Measurements from ENCODE around the gene APLP2. TPM values are rescaled to one million over a fixed set of nuclear protein-coding genes. Genes with fewer than 3 reads are reported as not detected.

Gene APLP2
- total and polyA plus RNA-seq, 2 of the 4 experiments (the other 2 are of a cell fraction) = 127 to 235 TPM

DNA sequence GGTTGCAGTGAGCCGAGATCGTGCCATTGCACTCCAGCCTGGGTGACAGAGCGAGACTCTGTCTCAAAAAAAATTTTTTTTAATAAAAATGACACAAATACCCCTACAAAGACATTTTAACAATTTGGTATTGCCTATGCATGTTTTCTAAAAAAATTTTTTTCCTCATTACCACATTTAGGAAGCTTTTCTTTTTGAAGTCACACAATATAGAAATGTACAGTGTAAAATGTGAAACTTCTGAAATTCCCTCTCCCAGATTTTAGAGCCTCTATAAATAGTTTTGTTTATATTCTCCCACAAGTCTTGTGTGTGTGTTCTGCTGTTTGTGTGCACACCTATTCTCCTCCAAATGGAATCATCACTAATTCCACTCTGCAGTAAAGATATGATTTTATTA is 97.5 kb downstream of the APLP2 start:
- intact Hi-C loops (cut with micrococcal nuclease) = no loop called here
- no peak for TF ChIP-seq FOS (IDR thresholded peaks at IDR 0.05; ENCODE audit: low read depth, low read length)
- TF ChIP-seq MAFK (IDR thresholded peaks at IDR 0.05; ENCODE audit: low read depth, low read length) = no peak
- no peak for TF ChIP-seq NFE2L2 (IDR thresholded peaks at IDR 0.05; ENCODE audit: low read depth, low read length)
- TF ChIP-seq RCOR1 (IDR thresholded peaks at IDR 0.05; ENCODE audit: insufficient replicate concordance, low read length) = no peak
- TF ChIP-seq MXI1 (IDR thresholded peaks at IDR 0.05; ENCODE audit: borderline replicate concordance, low read depth, low read length) = no peak
- TF ChIP-seq BHLHE40 (IDR thresholded peaks at IDR 0.05; ENCODE audit: low read depth, low read length) = no peak
- TF ChIP-seq POLR2A (IDR thresholded peaks at IDR 0.05; ENCODE audit: low read depth, low read length) = no peak
- no peak for TF ChIP-seq CHD1 (IDR thresholded peaks at IDR 0.05; ENCODE audit: low read depth, low read length)
- no peak for TF ChIP-seq CTCF (conservative IDR thresholded peaks at IDR 0.05; ENCODE audit: low read depth, low read length)
- TF ChIP-seq, protein P1, sequence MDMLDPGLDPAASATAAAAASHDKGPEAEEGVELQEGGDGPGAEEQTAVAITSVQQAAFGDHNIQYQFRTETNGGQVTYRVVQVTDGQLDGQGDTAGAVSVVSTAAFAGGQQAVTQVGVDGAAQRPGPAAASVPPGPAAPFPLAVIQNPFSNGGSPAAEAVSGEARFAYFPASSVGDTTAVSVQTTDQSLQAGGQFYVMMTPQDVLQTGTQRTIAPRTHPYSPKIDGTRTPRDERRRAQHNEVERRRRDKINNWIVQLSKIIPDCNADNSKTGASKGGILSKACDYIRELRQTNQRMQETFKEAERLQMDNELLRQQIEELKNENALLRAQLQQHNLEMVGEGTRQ (IDR thresholded peaks at IDR 0.05; ENCODE audit: low read depth, low read length) = no peak
- TF ChIP-seq RAD21 (IDR thresholded peaks at IDR 0.05; ENCODE audit: low read length) = no peak
- TF ChIP-seq CEBPB (IDR thresholded peaks at IDR 0.05; ENCODE audit: low read depth, low read length) = no peak
- no CpG with 5 or more reads among the region's 3 CpGs for WGBS, 2 experiments (ENCODE audit: extremely low coverage in 2 of 2, insufficient read length in 1 of 2)

More for the DNA sequence above, 97.5 kb downstream of the APLP2 start:
- ChIA-PET CTCF (interaction anchor here (0.6 to 0.8 kb wide), 2 partner anchors 282 to 518 kb away, joined by 3 to 6 read pairs; no protein-coding TSS in a partner anchor), POLR2A (ENCODE audit: unreplicated experiment) (no interaction called here)
- no peak overlapping the region for H2AFZ ChIP-seq (replicated peaks; ENCODE audit: low read length, poor library complexity)
- no peak overlapping the region for H3K56ac ChIP-seq (ENCODE audit: extremely low read depth, insufficient read depth, low read length)
- H4K20me1 ChIP-seq (ENCODE audit: insufficient read depth, low read length) = no peaks in the 10 kb centered on the region
- no peak overlapping the region for H2AK9ac ChIP-seq (replicated peaks; ENCODE audit: low read depth, low read length, poor library complexity)
- H2BK15ac ChIP-seq (ENCODE audit: low read depth, low read length) = no peak overlapping the region
- BruUV-seq (replicated peaks) = no TSS peak
- H2BK120ac ChIP-seq (ENCODE audit: low read depth, low read length) = no peak overlapping the region
- H3K14ac ChIP-seq (replicated peaks; ENCODE audit: low read depth, low read length) = no peak overlapping the region
- no peak for ATAC-seq (ENCODE audit: low read depth)
- H3K4me1 ChIP-seq (ENCODE audit: control insufficient read depth, insufficient read depth, low read length) = peaks cover 4% of the 10 kb centered on the region
- H3K18ac ChIP-seq (ENCODE audit: low read depth, low read length) = no peak overlapping the region
- H4K5ac ChIP-seq (ENCODE audit: low read depth, low read length) = no peak overlapping the region
- peaks cover 11% of the 10 kb centered on the region for H3K27me3 ChIP-seq (ENCODE audit: control insufficient read depth, insufficient read depth, low read length)
- no peak overlapping the region for H3K4me3 ChIP-seq (ENCODE audit: insufficient read depth, low read depth, low read length)
- no peaks in the 10 kb centered on the region for H3K79me1 ChIP-seq (ENCODE audit: low read depth in 1 of 2, low read length in 2 of 2)
- H3K4ac ChIP-seq (ENCODE audit: low read depth, low read length) = no peak overlapping the region
- dilution Hi-C loops (cut with HindIII; ENCODE audit: low sequenced_read_pairs, unreplicated experiment) = no loop called here
- H2BK5ac ChIP-seq (ENCODE audit: low read depth, low read length, poor library complexity, severe bottlenecking) = no peak overlapping the region
- H2AK5ac ChIP-seq (ENCODE audit: low read depth, low read length) = no peak overlapping the region
- H3K27ac ChIP-seq (ENCODE audit: insufficient read depth, low read length) = no peak overlapping the region
- no peaks in the 10 kb centered on the region for H3K36me3 ChIP-seq (ENCODE audit: control insufficient read depth, insufficient read depth, low read length)
- no peak overlapping the region for H3K23ac ChIP-seq (ENCODE audit: low read depth, low read length)
- H3K9me3 ChIP-seq (ENCODE audit: control insufficient read depth, insufficient read depth, low read length) = no peaks in the 10 kb centered on the region
- DNase-seq = no peak
- no peak overlapping the region for H4K8ac ChIP-seq (ENCODE audit: low read depth in 2 of 2, low read length in 2 of 2)
- in situ Hi-C loops (cut with MboI; ENCODE audit: low sequenced_read_pairs) = no loop called here
- H4K91ac ChIP-seq (ENCODE audit: insufficient read depth, low read depth, low read length) = no peak overlapping the region
- H3K9ac ChIP-seq (ENCODE audit: low read depth, low read length) = no peak overlapping the region
- H3K9me1 ChIP-seq (ENCODE audit: insufficient read depth, low read length) = peaks cover 8% of the 10 kb centered on the region
- H3K4me2 ChIP-seq (ENCODE audit: low read depth, low read length) = no peak overlapping the region
- no peak overlapping the region for H2BK20ac ChIP-seq (ENCODE audit: low read depth, low read length)
